Small intestine (tissue), 7 donors: ENCODE results near the gene DRICH1. TPM values are rescaled to one million over a fixed set of nuclear protein-coding genes. Genes with fewer than 3 reads are reported as not detected.
"Not testable (repeated sequence)": the region's sequence is repeated elsewhere in the genome, so short reads cannot be mapped to it uniquely, and the experiment has no call there.

Experiments used
- DNase-seq, 2 donors: peaks; one replicate each; pipeline versions ENCODE4 v3.0.0 to v3.0.0-alpha.2; 2013
- FAIRE-seq: peaks from 2 replicates; lab custom pipeline; 2012; peaks lifted over from hg19 to GRCh38; lab: Jason Lieb, UNC
- H3K27ac ChIP-seq, 3 donors: one replicate each; pipeline ENCODE4 v1.5.1; 2013; ENCODE audit warnings: low read length in 2 of 3, mild to moderate bottlenecking in 2 of 3, control low read depth in 1 of 3, inconsistent platforms in 1 of 3, low read depth in 1 of 3, moderate library complexity in 1 of 3
- H3K27me3 ChIP-seq, 3 donors: one replicate each; pipeline ENCODE4 v1.6.1; 2013; ENCODE audit warnings: low read length in 3 of 3, inconsistent platforms in 1 of 3; ENCODE audit not compliant: control insufficient read depth in 3 of 3, insufficient read depth in 3 of 3
- H3K36me3 ChIP-seq, 3 donors: one replicate each; pipeline ENCODE4 v1.6.1; 2013; ENCODE audit warnings: low read length in 3 of 3, inconsistent platforms in 1 of 3, low read depth in 1 of 3, mild to moderate bottlenecking in 1 of 3, moderate library complexity in 1 of 3; ENCODE audit not compliant: control insufficient read depth in 3 of 3, insufficient read depth in 2 of 3
- H3K4me1 ChIP-seq, 3 donors: one replicate each; pipeline ENCODE4 v1.6.1; 2013; ENCODE audit warnings: low read length in 2 of 3, inconsistent platforms in 1 of 3, low read depth in 1 of 3, mild to moderate bottlenecking in 1 of 3, moderate library complexity in 1 of 3; ENCODE audit not compliant: control insufficient read depth in 3 of 3, insufficient read depth in 2 of 3
- H3K4me3 ChIP-seq, 3 donors: one replicate each; pipeline ENCODE4 v1.5.1; 2013; ENCODE audit warnings: low read length in 3 of 3, control low read depth in 1 of 3, inconsistent platforms in 1 of 3, low read depth in 1 of 3, mild to moderate bottlenecking in 1 of 3, moderate library complexity in 1 of 3
- H3K9me3 ChIP-seq, 2 donors: one replicate each; pipeline ENCODE4 v1.6.1; 2013; ENCODE audit warnings: low read depth in 1 of 2, low read length in 1 of 2; ENCODE audit not compliant: control insufficient read depth in 2 of 2, insufficient read depth in 1 of 2
- WGBS, 3 donors: extraction: QIAGEN DNeasy Blood & Tissue Kit; methylation state at CpG; one replicate each; pipeline ENCODE4 v1.1.7; 2013; 5-methylcytosine and 5-hydroxymethylcytosine counted together
- polyA plus RNA-seq, 4 donors: library from polyadenylated mRNA; stranded (reverse) in 3 of 4; unstranded in 1 of 4; fragments of 200-250 nt in 3 of 4; fragments of 120-200 nt in 1 of 4; gene quantifications; one replicate each; pipeline versions ENCODE4 v1.2.1 to v1.2.3, GENCODE V29; 2013
- donor health status: healthy with polysubstance abuse.
- donor health status: control.
- donor health status: control.
- donor health status: Bipolar disorder and iron deficiency.
- donor health status: healthy.

Gene DRICH1
- polyA plus RNA-seq, 4 donors = 0.30 to 1.8 (median 0.97) TPM

GRCh38 chr22:23673826-23674690, 41.9 kb upstream of the DRICH1 start:
- Histone ChIP-seq H3K4me3 (no peak overlapping the region), H3K27me3 (no peaks in the 10 kb centered on the region), H3K27ac (no peak overlapping the region), H3K9me3 (no peaks in the 10 kb centered on the region), H3K36me3 (peaks cover 0 to 35% (median 0%) of the 10 kb centered on the region in 3 donors), H3K4me1 (peaks cover 0 to 18% (median 10%) of the 10 kb centered on the region in 3 donors)
- DNase-seq = no peak
- FAIRE-seq = no peak
- 84 to 95% (median 92%) methylated on average over 26 of the region's 26 CpGs for WGBS, 3 donors

DNA sequence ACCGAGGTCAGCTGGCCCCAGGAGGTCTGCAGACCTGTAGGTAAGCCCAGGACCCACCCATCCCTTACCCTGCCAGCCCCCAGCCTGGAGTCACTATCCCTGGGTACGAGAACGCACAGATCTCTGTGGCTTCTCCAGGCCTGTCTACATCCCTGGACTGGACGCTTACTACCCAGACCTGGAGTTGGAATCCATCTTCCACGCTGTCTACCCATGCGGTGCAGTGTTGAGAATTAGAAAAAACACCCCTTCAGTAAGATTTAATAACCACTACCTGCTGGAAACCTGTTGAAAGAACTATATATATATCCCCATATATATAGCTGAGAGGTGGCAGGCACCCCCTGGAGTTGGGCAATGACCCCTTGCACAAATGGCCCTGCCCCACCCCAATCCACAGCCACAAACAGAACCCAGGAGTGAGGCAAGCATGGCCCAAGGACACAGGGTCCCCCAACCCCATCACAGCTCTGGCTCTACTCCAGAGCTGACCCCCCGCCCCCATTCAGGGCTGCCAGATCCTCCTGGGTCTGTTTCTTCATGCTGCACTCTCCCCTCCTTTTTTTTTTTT, 41.0 kb upstream of the DRICH1 start:
- H3K4me3 ChIP-seq = no peak overlapping the region
- peaks cover 0 to 18% (median 10%) of the 10 kb centered on the region in 3 donors for H3K4me1 ChIP-seq
- no peak for FAIRE-seq
- no peak for DNase-seq
- 86 to 94% (median 88%) methylated on average over 7 of the region's 7 CpGs for WGBS, 3 donors
- no peak overlapping the region for H3K27ac ChIP-seq
- no peaks in the 10 kb centered on the region for H3K9me3 ChIP-seq
- H3K27me3 ChIP-seq = no peaks in the 10 kb centered on the region
- peaks cover 0 to 28% (median 0%) of the 10 kb centered on the region in 3 donors for H3K36me3 ChIP-seq

DNA sequence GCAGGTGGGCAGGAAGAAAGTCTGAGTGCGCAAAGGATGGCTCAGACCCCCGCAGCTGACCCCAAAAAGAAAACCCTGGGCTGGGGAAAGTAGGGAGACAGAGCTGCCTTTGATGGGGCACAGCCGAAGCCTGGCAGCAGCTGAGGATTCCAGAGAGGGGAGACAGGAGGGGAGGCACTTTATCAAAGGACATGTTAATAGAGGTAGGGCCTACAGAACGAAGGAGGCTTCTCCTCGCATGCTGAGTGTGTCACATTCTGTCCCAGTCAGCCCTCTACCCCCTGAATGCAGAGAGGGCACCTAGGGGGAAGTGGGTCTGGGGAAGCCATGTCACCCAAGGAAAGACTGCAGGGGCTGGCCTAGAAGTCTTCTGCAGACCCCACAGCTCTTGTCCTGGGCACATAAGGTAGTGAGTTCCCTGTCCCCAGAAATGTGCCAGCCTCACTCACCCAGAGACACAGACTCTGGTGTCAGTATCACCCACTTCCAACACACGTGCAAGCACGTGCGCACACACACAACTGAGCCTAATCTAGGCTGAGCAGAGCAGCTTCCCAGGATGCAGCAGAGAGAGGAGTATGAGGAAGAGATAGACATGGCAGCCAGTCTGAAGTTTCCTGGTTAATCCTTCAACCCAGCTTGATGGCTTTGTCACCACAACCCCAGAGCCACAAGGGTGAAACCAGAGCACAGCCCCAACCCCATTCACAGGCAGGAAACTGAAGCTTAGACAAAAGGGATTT, 40.4 kb upstream of the DRICH1 start:
- not testable (repeated sequence) for FAIRE-seq, H3K27me3 ChIP-seq, DNase-seq, H3K27ac ChIP-seq, H3K4me3 ChIP-seq, H3K9me3 ChIP-seq
- WGBS, 3 donors = 88 to 93% (median 88%) methylated on average over 8 of the region's 8 CpGs
- Histone ChIP-seq H3K36me3 (peaks cover 0 to 22% (median 0%) of the 10 kb centered on the region in 3 donors), H3K4me1 (peaks cover 0 to 18% (median 10%) of the 10 kb centered on the region in 3 donors)

DNA sequence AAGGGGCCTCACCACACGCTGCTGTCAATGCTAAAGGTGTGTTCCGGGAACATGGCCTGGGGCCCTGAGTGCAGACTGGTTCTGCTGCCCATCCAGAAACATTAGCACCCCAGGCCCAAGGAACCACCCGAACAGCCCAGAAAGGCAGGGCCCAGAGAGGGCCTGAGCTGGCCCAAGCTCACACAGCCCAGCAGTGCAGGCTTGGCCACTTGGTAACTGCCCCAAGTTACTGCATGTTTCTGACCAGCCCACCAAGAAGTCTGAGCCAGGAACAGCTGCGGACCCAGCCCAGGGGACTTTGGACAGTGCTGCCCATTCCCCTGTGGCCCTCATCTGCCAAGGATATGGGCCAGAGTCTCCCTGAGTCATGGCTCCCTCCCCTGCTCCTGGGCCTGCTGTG, 39.3 kb upstream of the DRICH1 start:
- not testable (repeated sequence) for FAIRE-seq, DNase-seq, H3K27me3 ChIP-seq, H3K4me3 ChIP-seq, H3K9me3 ChIP-seq, H3K27ac ChIP-seq
- H3K4me1 ChIP-seq = peaks cover 0 to 17% (median 8%) of the 10 kb centered on the region in 3 donors
- 38% methylated on average over 2 of the region's 4 CpGs; no CpG with 5 or more reads in 2 of the 3 donors for WGBS, 3 donors
- H3K36me3 ChIP-seq = peaks cover 0 to 14% (median 0%) of the 10 kb centered on the region in 3 donors

DNA sequence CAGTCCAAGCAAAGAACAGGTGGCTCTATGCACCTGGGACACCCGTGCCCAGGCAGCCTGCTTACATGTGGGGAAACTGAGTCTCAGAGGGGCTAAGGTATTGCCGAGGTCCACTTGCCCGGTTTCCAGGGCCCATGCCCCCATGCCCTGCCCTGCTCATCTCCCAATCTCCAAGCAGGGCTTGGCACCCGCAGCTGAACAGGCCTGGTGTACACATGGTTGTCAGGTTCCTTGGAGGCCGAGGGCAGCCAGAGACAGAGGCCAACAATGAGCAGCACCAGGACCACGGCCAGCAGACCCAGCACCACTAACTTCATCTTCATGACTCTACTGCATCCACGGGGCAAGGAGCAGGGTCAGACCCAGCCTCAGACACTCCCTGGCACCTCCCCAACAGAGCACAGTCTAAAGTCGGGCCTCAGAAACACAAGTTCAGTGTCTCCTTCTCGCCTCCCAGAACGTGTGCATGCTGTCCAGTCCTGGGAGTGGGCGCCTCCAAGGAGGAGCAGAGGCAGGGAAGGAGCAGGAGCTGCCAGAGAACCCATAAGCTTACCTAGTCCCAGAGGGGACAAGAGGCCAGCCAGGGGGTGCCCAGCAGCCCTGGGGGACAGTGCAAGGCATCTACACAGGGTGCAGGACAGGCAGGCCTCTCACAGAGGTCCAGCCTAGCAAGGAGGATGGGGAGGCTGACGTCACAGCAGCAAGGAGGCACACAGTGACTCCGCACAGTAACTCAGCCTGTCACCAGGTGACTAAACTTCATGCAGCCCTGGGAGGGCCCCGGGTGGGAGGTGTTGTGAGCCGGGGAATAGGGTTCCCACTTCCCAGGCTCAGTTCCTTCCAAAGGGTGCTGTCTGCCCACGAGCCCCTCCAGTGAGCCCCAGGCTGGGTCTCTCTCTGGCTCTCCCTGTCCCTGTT, 38.5 kb upstream of the DRICH1 start:
- 77 to 84% (median 82%) methylated on average over 16 of the region's 16 CpGs for WGBS, 3 donors
- FAIRE-seq (no peak), DNase-seq (no peak)
- Histone ChIP-seq H3K4me1 (peaks cover 0 to 10% (median under 1%) of the 10 kb centered on the region in 3 donors), H3K27ac (peak overlapping the region in 1 of 3 donors; percentile 20), H3K36me3 (peaks cover 0 to 14% (median 0%) of the 10 kb centered on the region in 3 donors), H3K9me3 (no peaks in the 10 kb centered on the region), H3K27me3 (no peaks in the 10 kb centered on the region), H3K4me3 (no peak overlapping the region)

DNA sequence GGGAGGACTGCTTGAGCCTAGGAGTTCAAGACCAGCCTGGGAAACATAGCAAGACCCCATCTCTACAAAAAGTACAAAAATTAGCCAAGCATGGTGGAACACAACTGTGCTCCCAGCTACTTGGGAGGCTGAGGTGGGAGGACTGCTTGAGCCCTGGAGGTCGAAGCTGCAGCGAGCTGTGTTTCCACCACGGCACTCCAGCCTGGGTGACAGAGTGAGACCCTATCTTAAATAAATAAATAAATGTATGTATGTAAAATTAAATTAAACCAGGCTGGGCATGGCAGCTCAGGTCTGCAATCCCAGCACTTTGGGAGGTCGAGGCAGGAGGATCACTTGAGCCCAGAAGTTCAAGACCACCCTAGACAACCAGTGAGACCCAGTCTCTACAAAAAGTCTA, 28.3 kb upstream of the DRICH1 start:
- not testable (repeated sequence) for H3K4me1 ChIP-seq, FAIRE-seq, H3K4me3 ChIP-seq, H3K27me3 ChIP-seq, H3K27ac ChIP-seq, DNase-seq
- Histone ChIP-seq H3K9me3 (peaks cover 0 to 15% of the 10 kb centered on the region in 2 donors), H3K36me3 (peaks cover 3 to 54% (median 8%) of the 10 kb centered on the region in 3 donors)
- 94 to 97% (median 97%) methylated on average over 4 of the region's 4 CpGs for WGBS, 3 donors

DNA sequence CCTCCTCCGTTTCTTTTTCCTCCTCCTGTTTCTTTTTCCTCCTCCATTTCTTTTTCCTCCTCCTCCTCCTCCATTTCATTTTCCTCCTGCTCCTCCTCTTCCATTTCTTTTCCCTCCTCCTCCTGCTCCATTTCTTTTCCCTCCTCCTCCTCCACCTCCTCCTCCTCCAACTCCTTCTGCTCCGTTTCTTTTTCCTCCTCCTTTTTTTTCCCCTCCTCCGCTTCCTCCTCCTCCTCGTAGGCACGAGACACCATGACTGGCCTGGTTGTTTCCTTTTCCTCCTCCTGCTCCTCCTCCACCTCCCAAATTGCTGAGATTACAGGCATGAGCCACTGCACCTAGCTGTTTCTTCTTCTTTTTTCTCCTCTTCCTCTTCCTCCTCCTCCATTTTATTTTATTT, 25.6 kb upstream of the DRICH1 start:
- Histone ChIP-seq H3K36me3 (peaks cover 3 to 63% (median 8%) of the 10 kb centered on the region in 3 donors), H3K9me3 (peaks cover 0 to 7% of the 10 kb centered on the region in 2 donors), H3K27me3 (no peaks in the 10 kb centered on the region), H3K4me1 (no peaks in the 10 kb centered on the region), H3K27ac (no peak overlapping the region), H3K4me3 (no peak overlapping the region)
- FAIRE-seq = no peak
- DNase-seq = no peak
- WGBS, 3 donors = 66 to 90% (median 82%) methylated on average over 4 to 5 of the region's 5 CpGs
